ENCODE results near the gene GRB14. TPM values are rescaled to one million over a fixed set of nuclear protein-coding genes. Genes with fewer than 3 reads are reported as not detected.
A peak's percentile ranks its signal among the peaks of the same experiment; 100 is the strongest.

The GRB14 gene
- polyA plus RNA-seq, 1 of the 3 experiments (the other 2 are of a cell fraction) = 3.9 TPM

DNA sequence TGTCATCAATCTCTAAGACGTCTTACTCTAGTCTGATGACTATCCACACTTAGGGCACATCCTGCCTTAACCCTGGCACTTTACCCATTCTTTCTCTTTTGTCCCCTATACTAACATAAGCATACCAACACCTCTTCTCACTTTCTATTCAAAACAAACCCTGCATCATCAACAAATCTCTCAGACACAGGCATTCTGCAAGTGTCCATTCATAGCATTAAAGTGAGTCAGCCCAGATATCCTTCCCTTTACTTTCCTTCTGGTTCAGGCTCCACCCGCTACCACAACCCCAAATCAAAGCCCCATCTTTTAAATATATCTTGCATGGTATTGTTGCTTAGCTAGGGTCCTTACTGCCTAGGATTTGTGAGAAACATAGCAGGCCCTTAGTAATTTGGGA, 3.8 kb downstream of the GRB14 start:
- Histone ChIP-seq H3K4me2 (no peak overlapping the region), H3K9me2 (no peaks in the 10 kb centered on the region), H3K79me2 (ENCODE audit: insufficient read depth) (peaks cover 11% of the 10 kb centered on the region), H3K27ac (ENCODE audit: low read depth in 2 of 2, low read length in 1 of 2) (peak overlapping the region in 1 of 2 experiments; percentile 36; a peak in 1 of 4 replicates), H3F3A (replicated peaks; ENCODE audit: insufficient read depth) (peaks cover 21% of the 10 kb centered on the region), H3K4me3 (ENCODE audit: low read depth in 2 of 2, low read length in 1 of 2) (no peak overlapping the region), H3K36me3 (replicated peaks in 1 of 2; ENCODE audit: control insufficient read depth in 1 of 2, insufficient read depth in 2 of 2, low read length in 1 of 2) (peaks cover 2 to 9% of the 10 kb centered on the region in 2 experiments), H3K9ac (no peak overlapping the region), H3K9me3 (no peaks in the 10 kb centered on the region), H3K27me3 (ENCODE audit: insufficient read depth) (no peaks in the 10 kb centered on the region), H2AFZ (ENCODE audit: low read depth) (no peak overlapping the region; the same call in 1 of the 2 replicates), H4K20me1 (ENCODE audit: insufficient read depth) (no peaks in the 10 kb centered on the region), H3K4me1 (ENCODE audit: control insufficient read depth in 1 of 2, insufficient read depth in 2 of 2, low read depth in 1 of 2, low read length in 1 of 2) (no peaks in the 10 kb centered on the region; a peak in 2 of 4 replicates)
- CTCF ChIA-PET = interaction anchor here (1.3 to 1.5 kb wide), 2 partner anchors 17 to 57 kb away, joined by 3 to 6 read pairs; no protein-coding TSS in a partner anchor
- POLR2A ChIA-PET = no interaction called here
- DNase-seq = no peak
- TF ChIP-seq CHD2 (IDR thresholded peaks at IDR 0.05; ENCODE audit: low read length, partially characterized antibody) (no peak), FOSL2 (IDR thresholded peaks at IDR 0.05; ENCODE audit: borderline replicate concordance, low read depth) (peak; percentile 48), JUND (IDR thresholded peaks at IDR 0.05) (peak; percentile 54), TEAD4 (IDR thresholded peaks at IDR 0.05; ENCODE audit: borderline replicate concordance, insufficient read depth) (peak; percentile 10; the same call in 1 of the 2 replicates), ELF1 (IDR thresholded peaks at IDR 0.05) (no peak), TCF12 (IDR thresholded peaks at IDR 0.05) (peak; percentile 19; the same call in 1 of the 2 replicates), GABPA (IDR thresholded peaks at IDR 0.05; ENCODE audit: low read depth) (no peak), NFIC (IDR thresholded peaks at IDR 0.05; ENCODE audit: borderline replicate concordance) (no peak)
- 67% methylated on average over 2 of the region's 2 CpGs for WGBS (ENCODE audit: low lambda C conversion rate)

DNA sequence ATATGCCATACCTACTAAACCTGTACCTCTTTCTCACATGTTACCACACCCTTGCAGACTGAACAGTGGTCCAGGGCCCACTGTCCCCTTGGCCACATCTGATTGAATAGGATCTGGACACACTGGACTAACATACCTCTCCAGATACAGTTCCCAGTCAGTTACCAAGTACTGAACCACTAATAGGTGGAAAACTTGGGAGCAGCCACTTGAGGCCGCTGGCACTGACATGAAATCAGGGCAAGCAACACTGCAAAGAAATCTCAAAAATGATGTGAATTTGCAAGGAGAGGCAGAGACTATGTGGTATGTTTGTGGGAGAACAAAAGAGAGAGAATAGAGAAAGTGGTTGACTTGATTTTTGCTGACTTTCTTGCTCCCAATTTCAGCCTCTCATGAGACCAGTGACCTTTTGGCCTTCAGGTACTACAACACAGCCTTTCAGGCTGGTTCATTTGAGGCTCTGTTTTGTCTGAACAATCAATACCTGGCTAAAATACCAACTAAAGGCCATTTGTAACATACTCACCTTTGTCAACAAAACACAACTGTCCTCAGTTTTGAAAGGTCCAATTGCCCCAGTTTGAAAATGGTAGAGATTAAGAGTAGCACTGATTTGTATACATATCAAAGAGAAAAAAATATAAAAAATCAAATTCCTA, 7.8 kb downstream of the GRB14 start:
- Histone ChIP-seq H3K9ac (no peak overlapping the region), H3K79me2 (ENCODE audit: insufficient read depth) (peaks cover 20% of the 10 kb centered on the region; the same call in 1 of the 2 replicates), H3K36me3 (replicated peaks in 1 of 2; ENCODE audit: control insufficient read depth in 1 of 2, insufficient read depth in 2 of 2, low read length in 1 of 2) (peaks cover 0 to 6% of the 10 kb centered on the region in 2 experiments), H3K9me3 (no peaks in the 10 kb centered on the region), H3K4me1 (ENCODE audit: control insufficient read depth in 1 of 2, insufficient read depth in 2 of 2, low read depth in 1 of 2, low read length in 1 of 2) (no peaks in the 10 kb centered on the region), H4K20me1 (ENCODE audit: insufficient read depth) (no peaks in the 10 kb centered on the region), H3F3A (replicated peaks; ENCODE audit: insufficient read depth) (peaks cover 17% of the 10 kb centered on the region), H3K4me2 (no peak overlapping the region), H3K27me3 (ENCODE audit: insufficient read depth) (no peaks in the 10 kb centered on the region), H2AFZ (ENCODE audit: low read depth) (no peak overlapping the region), H3K4me3 (ENCODE audit: low read depth in 2 of 2, low read length in 1 of 2) (no peak overlapping the region), H3K9me2 (no peaks in the 10 kb centered on the region), H3K27ac (ENCODE audit: low read depth in 2 of 2, low read length in 1 of 2) (no peak overlapping the region)
- 100% methylated on average over 1 of the region's 1 CpG for WGBS (ENCODE audit: low lambda C conversion rate)
- DNase-seq = no peak
- TF ChIP-seq RXRA (IDR thresholded peaks at IDR 0.05; ENCODE audit: borderline replicate concordance, low read depth) = no peak
- TF ChIP-seq, protein P1, sequence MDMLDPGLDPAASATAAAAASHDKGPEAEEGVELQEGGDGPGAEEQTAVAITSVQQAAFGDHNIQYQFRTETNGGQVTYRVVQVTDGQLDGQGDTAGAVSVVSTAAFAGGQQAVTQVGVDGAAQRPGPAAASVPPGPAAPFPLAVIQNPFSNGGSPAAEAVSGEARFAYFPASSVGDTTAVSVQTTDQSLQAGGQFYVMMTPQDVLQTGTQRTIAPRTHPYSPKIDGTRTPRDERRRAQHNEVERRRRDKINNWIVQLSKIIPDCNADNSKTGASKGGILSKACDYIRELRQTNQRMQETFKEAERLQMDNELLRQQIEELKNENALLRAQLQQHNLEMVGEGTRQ (IDR thresholded peaks at IDR 0.05; ENCODE audit: borderline replicate concordance, low read depth, low read length) = no peak
- CTCF ChIA-PET = interaction anchor here (1.3 to 3.6 kb wide), 2 partner anchors 14 to 53 kb away, joined by 5 to 15 read pairs; no protein-coding TSS in a partner anchor
- POLR2A ChIA-PET = no interaction called here

DNA sequence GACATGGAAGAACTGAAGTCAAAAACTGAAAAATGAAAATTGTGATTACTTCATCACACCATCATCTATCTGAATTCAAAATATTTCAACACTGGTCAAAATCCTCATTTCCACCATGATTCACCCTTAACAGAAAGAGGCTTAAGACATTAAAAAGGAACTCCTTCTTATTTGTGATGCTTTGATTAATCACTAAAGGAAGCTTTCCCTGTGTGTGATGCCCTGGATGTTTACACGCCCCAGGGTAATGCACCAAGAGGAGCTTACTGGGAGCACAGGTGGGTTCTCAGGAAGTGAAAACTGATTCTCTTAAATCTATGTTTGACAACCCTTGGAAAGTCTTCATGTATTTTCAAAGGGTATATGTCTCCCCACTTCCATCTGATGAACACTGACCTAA, 11.5 kb downstream of the GRB14 start:
- Histone ChIP-seq H3K4me3 (ENCODE audit: low read depth in 2 of 2, low read length in 1 of 2) (no peak overlapping the region), H4K20me1 (ENCODE audit: insufficient read depth) (no peaks in the 10 kb centered on the region), H3K36me3 (replicated peaks in 1 of 2; ENCODE audit: control insufficient read depth in 1 of 2, insufficient read depth in 2 of 2, low read length in 1 of 2) (no peaks in the 10 kb centered on the region), H3K79me2 (ENCODE audit: insufficient read depth) (peaks cover 37% of the 10 kb centered on the region), H3K9me3 (no peaks in the 10 kb centered on the region), H3K4me2 (no peak overlapping the region), H3F3A (replicated peaks; ENCODE audit: insufficient read depth) (peaks cover 6% of the 10 kb centered on the region), H3K9me2 (no peaks in the 10 kb centered on the region), H3K4me1 (ENCODE audit: control insufficient read depth in 1 of 2, insufficient read depth in 2 of 2, low read depth in 1 of 2, low read length in 1 of 2) (peaks cover 0 to 8% of the 10 kb centered on the region in 2 experiments; a peak in 1 of 4 replicates), H3K9ac (no peak overlapping the region), H2AFZ (ENCODE audit: low read depth) (no peak overlapping the region), H3K27ac (ENCODE audit: low read depth in 2 of 2, low read length in 1 of 2) (no peak overlapping the region), H3K27me3 (ENCODE audit: insufficient read depth) (no peaks in the 10 kb centered on the region)
- TF ChIP-seq FOXJ3 (CRISPR knock-in tag; IDR thresholded peaks at IDR 0.05) (no peak), RXRA (IDR thresholded peaks at IDR 0.05; ENCODE audit: borderline replicate concordance, low read depth) (no peak)
- ChIA-PET POLR2A (no interaction called here), CTCF (interaction anchor here (1.0 to 2.9 kb wide), 3 partner anchors 10 to 50 kb away, joined by 3 to 14 read pairs (median 4); no protein-coding TSS in a partner anchor)
- 93% methylated on average over 1 of the region's 1 CpG for WGBS (ENCODE audit: low lambda C conversion rate)
- DNase-seq = no peak

Measured in SK-N-SH (cell line).